Measurements from ENCODE around the gene TTLL11.

The TTLL11 gene

DNA sequence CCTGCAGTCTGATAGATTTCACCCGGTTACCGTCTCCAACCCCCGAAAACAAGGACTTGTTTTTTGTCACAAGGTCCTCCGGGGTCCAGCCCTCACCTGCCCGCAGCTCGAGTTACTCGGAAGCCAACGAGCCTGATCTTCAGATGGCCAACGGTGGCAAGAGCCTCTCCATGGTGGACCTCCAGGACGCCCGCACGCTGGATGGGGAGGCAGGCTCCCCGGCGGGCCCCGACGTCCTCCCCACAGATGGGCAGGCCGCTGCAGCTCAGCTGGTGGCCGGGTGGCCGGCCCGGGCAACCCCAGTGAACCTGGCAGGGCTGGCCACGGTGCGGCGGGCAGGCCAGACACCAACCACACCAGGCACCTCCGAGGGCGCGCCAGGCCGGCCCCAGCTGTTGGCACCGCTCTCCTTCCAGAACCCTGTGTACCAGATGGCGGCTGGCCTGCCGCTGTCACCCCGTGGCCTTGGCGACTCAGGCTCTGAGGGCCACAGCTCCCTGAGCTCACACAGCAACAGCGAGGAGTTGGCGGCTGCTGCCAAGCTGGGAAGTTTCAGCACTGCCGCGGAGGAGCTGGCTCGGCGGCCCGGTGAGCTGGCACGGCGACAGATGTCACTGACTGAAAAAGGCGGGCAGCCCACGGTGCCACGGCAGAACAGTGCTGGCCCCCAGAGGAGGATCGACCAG lies 320.4 kb downstream of the TTLL11 start:
- DNase-seq (ENCODE audit: low spot score): no peak

All from CD4-positive, alpha-beta T cell treated with Interleukin-6 at 100 ng/mL for 8 hours (primary cell).